OCI-LY7 (cell line): ENCODE data around the gene STX17. TPM values are rescaled to one million over a fixed set of nuclear protein-coding genes. Genes with fewer than 3 reads are reported as not detected.

Source experiments
- BruUV-seq: library from RNA; stranded (reverse); fragments of 400-500 nt; replicated peaks from 2 replicates; lab custom pipeline; 2021; lab: Mats Ljungman, UMichigan
- CTCF ChIA-PET: fragments of 300-600 bp; sonication (Branson Sonifier 250); formaldehyde crosslinking; loops from one replicate; lab custom pipeline; 2022; ENCODE audit warnings: antibody characterized with exemption; ENCODE audit not compliant: unreplicated experiment; lab: Charles Lee
- POLR2A ChIA-PET: fragments of 300-600 bp; sonication (Branson Sonifier 250); formaldehyde crosslinking; loops from one replicate; lab custom pipeline; 2022; ENCODE audit warnings: antibody characterized with exemption; lab: Charles Lee
- DNase-seq: peaks from one replicate; pipeline ENCODE4 v3.0.0-alpha.2; 2015; ENCODE audit warnings: low spot score
- H2AFZ ChIP-seq: fragments of 200-600 bp; sonication (generic), shearing (Covaris generic); 2 replicates; pipeline ENCODE4 v1.6.1; 2014; ENCODE audit warnings: mild to moderate bottlenecking, antibody characterized with exemption, low read length, moderate library complexity
- H3K27ac ChIP-seq: fragments of 200-600 bp; sonication (generic); 2 replicates; pipeline ENCODE4 v1.5.1; 2014; ENCODE audit warnings: mixed run types, low read depth, mild to moderate bottlenecking, moderate library complexity, low read length, inconsistent platforms; ENCODE audit not compliant: poor library complexity, severe bottlenecking
- H3K36me3 ChIP-seq: fragments of 200-600 bp; sonication (generic); 2 replicates; pipeline ENCODE4 v1.6.1; 2014; ENCODE audit warnings: mild to moderate bottlenecking, antibody characterized with exemption, low read length, moderate library complexity, mixed read lengths; ENCODE audit not compliant: insufficient read depth
- H3K4me1 ChIP-seq: fragments of 200-600 bp; sonication (generic); 2 replicates; pipeline ENCODE4 v1.5.1; 2014; ENCODE audit warnings: mild to moderate bottlenecking, low read length; ENCODE audit not compliant: insufficient read depth, poor library complexity, severe bottlenecking
- H3K4me2 ChIP-seq: fragments of 200-600 bp; sonication (generic); 2 replicates; pipeline ENCODE4 v1.6.1; 2014; ENCODE audit warnings: mild to moderate bottlenecking, low read length
- H3K4me3 ChIP-seq: fragments of 200-600 bp; sonication (generic); 2 replicates; pipeline ENCODE4 v1.5.1; 2014; ENCODE audit warnings: mild to moderate bottlenecking, low read depth, low read length; ENCODE audit not compliant: poor library complexity, severe bottlenecking
- H3K79me2 ChIP-seq: fragments of 200-600 bp; sonication (generic); 2 replicates; pipeline ENCODE4 v1.6.1; 2016; ENCODE audit warnings: low read depth, mild to moderate bottlenecking, low read length, moderate library complexity, mixed read lengths; ENCODE audit not compliant: insufficient read depth
- H3K9me2 ChIP-seq: fragments of 200-600 bp; sonication (generic); 2 replicates; pipeline ENCODE4 v1.6.1; 2016; ENCODE audit warnings: mild to moderate bottlenecking, low read length, mixed read lengths; ENCODE audit not compliant: insufficient read depth
- H3K9me3 ChIP-seq: fragments of 200-600 bp; sonication (generic); 2 replicates; pipeline ENCODE4 v1.6.1; 2014; ENCODE audit warnings: mild to moderate bottlenecking, mixed run types, low read length, mixed read lengths
- H4K20me1 ChIP-seq: fragments of 200-600 bp; sonication (generic); 2 replicates; pipeline ENCODE4 v1.6.1; 2014; ENCODE audit warnings: mild to moderate bottlenecking, antibody characterized with exemption, low read length, moderate library complexity, mixed read lengths; ENCODE audit not compliant: insufficient read depth
- EZH2phosphoT487 ChIP-seq: fragments of 200-600 bp; sonication (generic); IDR thresholded peaks from 2 replicates; pipeline ENCODE4 v1.6.1; 2018; ENCODE audit warnings: low read depth, borderline replicate concordance, mild to moderate bottlenecking, mixed run types, antibody characterized with exemption, low read length, moderate library complexity, mixed read lengths
- intact Hi-C: fragments of 100-400 bp; cut with micrococcal nuclease; formaldehyde crosslinking; loops from one replicate; pipeline ENCODE4 v1.10.0; 2022; ENCODE audit not compliant: unreplicated experiment
- total RNA-seq, 2 experiments: library from RNA; depleted of rRNA in 1 of 2; stranded (reverse); fragments of >200 nt in 1 of 2; shearing (Covaris generic) in 1 of 2; gene quantifications; 2 replicates each; pipeline ENCODE4 v1.2.3, GENCODE V29; 2014 to 2022
- TF ChIP-seq, protein P1 (sequence below): fragments of 200-600 bp; sonication (generic); conservative IDR thresholded peaks from 2 replicates; pipeline ENCODE4 v1.5.1; 2014; ENCODE audit warnings: mild to moderate bottlenecking, antibody characterized with exemption, low read length, moderate library complexity, mixed read lengths

Gene STX17
- total RNA-seq, 2 experiments from 2014 or later = 12.1 to 21.5 TPM

DNA sequence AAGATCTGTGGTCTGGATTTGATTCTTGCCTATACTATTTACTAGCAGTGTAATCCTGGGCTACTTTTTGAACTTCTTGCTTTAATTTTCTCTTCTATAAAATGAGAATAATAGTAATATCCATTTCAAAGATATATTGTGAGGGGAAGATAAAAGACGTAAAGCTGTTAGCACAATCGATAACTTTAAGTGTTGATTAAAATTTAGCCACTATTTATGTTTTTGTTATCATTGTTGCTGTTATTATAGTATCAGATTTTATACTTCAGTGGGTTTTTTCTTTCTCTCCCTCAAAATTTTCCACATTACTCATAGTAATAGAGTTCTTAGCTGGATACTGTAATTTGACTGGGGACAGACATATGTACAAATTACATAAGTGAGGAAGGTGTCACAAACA, 42.0 kb downstream of the STX17 start:
- peaks cover 3% of the 10 kb centered on the region; the same call in 1 of the 2 replicates for H3K9me3 ChIP-seq
- POLR2A ChIA-PET = interaction anchor here (0.6 to 0.7 kb wide), 3 partner anchors 218 to 463 kb away, joined by 3 to 5 read pairs (median 3); no protein-coding TSS in a partner anchor
- peaks cover 17% of the 10 kb centered on the region for H3K36me3 ChIP-seq
- H3K9me2 ChIP-seq = no peaks in the 10 kb centered on the region
- H3K4me2 ChIP-seq = no peak overlapping the region
- H3K27ac ChIP-seq = no peak overlapping the region
- no peak for DNase-seq
- CTCF ChIA-PET = no interaction called here
- no TSS peak for BruUV-seq
- H3K4me1 ChIP-seq = no peaks in the 10 kb centered on the region
- TF ChIP-seq EZH2phosphoT487 = no peak
- TF ChIP-seq, protein P1, sequence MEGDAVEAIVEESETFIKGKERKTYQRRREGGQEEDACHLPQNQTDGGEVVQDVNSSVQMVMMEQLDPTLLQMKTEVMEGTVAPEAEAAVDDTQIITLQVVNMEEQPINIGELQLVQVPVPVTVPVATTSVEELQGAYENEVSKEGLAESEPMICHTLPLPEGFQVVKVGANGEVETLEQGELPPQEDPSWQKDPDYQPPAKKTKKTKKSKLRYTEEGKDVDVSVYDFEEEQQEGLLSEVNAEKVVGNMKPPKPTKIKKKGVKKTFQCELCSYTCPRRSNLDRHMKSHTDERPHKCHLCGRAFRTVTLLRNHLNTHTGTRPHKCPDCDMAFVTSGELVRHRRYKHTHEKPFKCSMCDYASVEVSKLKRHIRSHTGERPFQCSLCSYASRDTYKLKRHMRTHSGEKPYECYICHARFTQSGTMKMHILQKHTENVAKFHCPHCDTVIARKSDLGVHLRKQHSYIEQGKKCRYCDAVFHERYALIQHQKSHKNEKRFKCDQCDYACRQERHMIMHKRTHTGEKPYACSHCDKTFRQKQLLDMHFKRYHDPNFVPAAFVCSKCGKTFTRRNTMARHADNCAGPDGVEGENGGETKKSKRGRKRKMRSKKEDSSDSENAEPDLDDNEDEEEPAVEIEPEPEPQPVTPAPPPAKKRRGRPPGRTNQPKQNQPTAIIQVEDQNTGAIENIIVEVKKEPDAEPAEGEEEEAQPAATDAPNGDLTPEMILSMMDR = no peak
- H2AFZ ChIP-seq = no peak overlapping the region
- no peak overlapping the region for H3K4me3 ChIP-seq
- no peaks in the 10 kb centered on the region for H4K20me1 ChIP-seq
- intact Hi-C loops = no loop called here
- no peaks in the 10 kb centered on the region for H3K79me2 ChIP-seq

DNA sequence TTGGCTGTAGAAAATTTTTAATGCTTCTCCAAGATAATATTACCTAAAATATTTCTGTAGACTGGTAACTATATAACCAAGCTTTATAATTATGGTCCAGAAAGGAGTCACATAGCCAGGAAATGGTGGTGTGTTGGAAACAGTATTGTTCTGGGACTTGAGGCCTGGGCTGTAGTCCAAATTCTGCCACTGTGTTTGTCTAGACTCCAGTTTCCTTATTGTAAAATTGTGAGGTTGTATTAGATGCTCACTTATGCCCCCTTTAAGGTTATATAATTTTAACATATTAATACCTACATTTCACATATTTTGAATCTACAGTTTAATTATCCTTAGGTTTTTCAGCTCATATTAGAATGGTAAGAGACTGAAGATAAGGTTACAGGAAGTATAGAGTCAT, 42.4 kb downstream of the STX17 start:
- ChIA-PET CTCF (no interaction called here), POLR2A (interaction anchor here (0.6 to 0.8 kb wide), 3 partner anchors 90 to 463 kb away, joined by 3 to 5 read pairs (median 3); no protein-coding TSS in a partner anchor)
- intact Hi-C loops = no loop called here
- TF ChIP-seq, protein P1 = no peak
- no peak for TF ChIP-seq EZH2phosphoT487
- Histone ChIP-seq H2AFZ (no peak overlapping the region), H3K4me1 (no peaks in the 10 kb centered on the region), H3K4me2 (no peak overlapping the region), H3K9me2 (no peaks in the 10 kb centered on the region), H3K4me3 (no peak overlapping the region), H3K27ac (no peak overlapping the region), H4K20me1 (no peaks in the 10 kb centered on the region), H3K36me3 (peaks cover 21% of the 10 kb centered on the region), H3K9me3 (peaks cover 5% of the 10 kb centered on the region; the same call in 1 of the 2 replicates), H3K79me2 (no peaks in the 10 kb centered on the region)
- BruUV-seq = no TSS peak
- DNase-seq = no peak

DNA sequence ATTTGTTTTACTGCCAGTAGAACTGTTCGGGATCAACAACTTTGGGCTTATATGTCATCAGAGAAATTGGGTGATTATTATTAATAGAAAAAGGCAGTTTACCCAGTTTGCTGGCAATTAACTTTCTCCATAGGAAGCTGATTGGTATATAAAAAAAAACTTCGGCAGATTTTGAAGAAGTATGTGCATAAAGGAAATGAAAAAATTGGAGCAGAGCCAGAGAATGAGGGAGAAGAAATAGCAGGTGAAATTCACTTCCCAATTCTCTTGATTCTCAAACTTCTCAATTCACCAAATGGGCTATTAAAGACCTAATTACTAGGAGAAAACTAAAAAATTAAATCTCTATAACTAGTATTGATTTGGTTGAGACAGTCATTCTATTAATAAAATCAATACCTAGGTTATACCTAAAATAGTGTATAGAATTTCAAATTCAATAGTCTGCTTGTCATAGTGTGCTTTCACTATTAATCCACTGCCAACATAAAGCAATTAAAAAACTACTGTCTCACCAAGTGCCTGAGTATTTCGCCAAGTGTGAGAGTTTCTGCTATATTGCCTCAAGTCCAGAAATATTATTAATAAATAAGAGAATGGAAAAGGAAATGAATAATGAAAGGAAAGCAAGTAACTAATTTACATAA, 47.5 kb downstream of the STX17 start:
- ChIA-PET POLR2A (no interaction called here), CTCF (no interaction called here)
- Histone ChIP-seq H2AFZ (no peak overlapping the region), H4K20me1 (no peaks in the 10 kb centered on the region), H3K27ac (no peak overlapping the region), H3K4me3 (no peak overlapping the region), H3K4me2 (no peak overlapping the region), H3K9me2 (no peaks in the 10 kb centered on the region), H3K9me3 (peaks cover 5% of the 10 kb centered on the region; the same call in 1 of the 2 replicates), H3K79me2 (no peaks in the 10 kb centered on the region), H3K4me1 (no peaks in the 10 kb centered on the region), H3K36me3 (peaks cover 21% of the 10 kb centered on the region)
- TF ChIP-seq, protein P1 = no peak
- TF ChIP-seq EZH2phosphoT487 = no peak
- intact Hi-C loops = no loop called here
- BruUV-seq = no TSS peak
- no peak for DNase-seq
